ENCODE results near the gene GMEB2. TPM values are rescaled to one million over a fixed set of nuclear protein-coding genes. Genes with fewer than 3 reads are reported as not detected.

GMEB2 gene
- total RNA-seq, 1 donor from 2014 or later, result 11.3 TPM

GRCh38 chr20:63564036-63564810 lies 62.7 kb downstream of the GMEB2 start:
- intact Hi-C loops (cut with DNase I), result no loop called here
- peaks cover 51% of the 10 kb centered on the region for H3K36me3 ChIP-seq
- no peak for TF ChIP-seq CTCF (IDR thresholded peaks at IDR 0.05)
- ATAC-seq, result no peak
- no peak for DNase-seq
- H3K27ac ChIP-seq, result no peak overlapping the region
- no peaks in the 10 kb centered on the region for H3K27me3 ChIP-seq
- H3K4me1 ChIP-seq, result peaks cover 8% of the 10 kb centered on the region
- H3K4me3 ChIP-seq, result no peak overlapping the region
- H3K9me3 ChIP-seq, result no peaks in the 10 kb centered on the region

GRCh38 chr20:63563225-63563935 lies 63.5 kb downstream of the GMEB2 start:
- Histone ChIP-seq H3K4me3 (no peak overlapping the region), H3K27me3 (no peaks in the 10 kb centered on the region), H3K36me3 (peaks cover 58% of the 10 kb centered on the region), H3K27ac (no peak overlapping the region), H3K9me3 (no peaks in the 10 kb centered on the region), H3K4me1 (peaks cover 5% of the 10 kb centered on the region)
- no peak for DNase-seq
- intact Hi-C loops (cut with DNase I), result no loop called here
- no peak for ATAC-seq
- TF ChIP-seq CTCF (IDR thresholded peaks at IDR 0.05), result no peak

GRCh38 chr20:63562461-63563224 lies 64.3 kb downstream of the GMEB2 start:
- ATAC-seq (no peak), DNase-seq (no peak)
- H3K27me3 ChIP-seq, result no peaks in the 10 kb centered on the region
- intact Hi-C loops (cut with DNase I), result no loop called here
- no peaks in the 10 kb centered on the region for H3K9me3 ChIP-seq
- H3K4me3 ChIP-seq, result no peak overlapping the region
- no peak overlapping the region for H3K27ac ChIP-seq
- H3K36me3 ChIP-seq, result peaks cover 59% of the 10 kb centered on the region
- no peak for TF ChIP-seq CTCF (IDR thresholded peaks at IDR 0.05)
- H3K4me1 ChIP-seq, result no peaks in the 10 kb centered on the region

- no peak for TF ChIP-seq CTCF (IDR thresholded peaks at IDR 0.05)
- intact Hi-C loops (cut with DNase I), result no loop called here
- Histone ChIP-seq H3K27ac (no peak overlapping the region), H3K27me3 (no peaks in the 10 kb centered on the region), H3K4me3 (no peak overlapping the region), H3K36me3 (peaks cover 59% of the 10 kb centered on the region), H3K4me1 (no peaks in the 10 kb centered on the region), H3K9me3 (no peaks in the 10 kb centered on the region)
- no peak for ATAC-seq
- DNase-seq, result no peak
These were observed 65.1 kb downstream of the GMEB2 start for GRCh38 chr20:63561624-63562396.
